ENCODE data around the gene CEBPE.

The CEBPE gene

GRCh38 chr14:23118506-23119362, at the start of gene CEBPE:
Gene CEBPE, minus strand, starts transcription at chr14:23119255. Its CDS starts 164 bp downstream, at chr14:23119091.
- DNase-seq (ENCODE audit: low spot score), result no peak

- DNase-seq (ENCODE audit: low spot score), result no peak
Measured at GRCh38 chr14:23168246-23168645, 49.2 kb upstream of the CEBPE start.

GRCh38 chr14:23167116-23167847, 48.2 kb upstream of the CEBPE start:
- no peak for DNase-seq (ENCODE audit: low spot score)

GRCh38 chr14:23164949-23165348, 45.9 kb upstream of the CEBPE start:
- no peak for DNase-seq (ENCODE audit: low spot score)

- no peak for DNase-seq (ENCODE audit: low spot score)
Measured at GRCh38 chr14:23164250-23164649, 45.2 kb upstream of the CEBPE start.

- no peak for DNase-seq (ENCODE audit: low spot score)
Measured at GRCh38 chr14:23163830-23164229, 44.8 kb upstream of the CEBPE start.

- peak; percentile 42 for DNase-seq (ENCODE audit: low spot score)
Measured at GRCh38 chr14:23162800-23163199, 43.7 kb upstream of the CEBPE start.

- DNase-seq (ENCODE audit: low spot score), result no peak
Measured at GRCh38 chr14:23162005-23162404, 43.0 kb upstream of the CEBPE start.

- DNase-seq (ENCODE audit: low spot score), result peak; percentile 47
Measured at GRCh38 chr14:23160924-23161522, 42.0 kb upstream of the CEBPE start.

GRCh38 chr14:23159532-23159931, 40.5 kb upstream of the CEBPE start:
- DNase-seq (ENCODE audit: low spot score), result no peak

GRCh38 chr14:23158779-23159178, 39.7 kb upstream of the CEBPE start:
- DNase-seq (ENCODE audit: low spot score), result no peak

GRCh38 chr14:23154964-23155587, 36.0 kb upstream of the CEBPE start:
- peak; percentile 70 for DNase-seq (ENCODE audit: low spot score)

- peak; percentile 76 for DNase-seq (ENCODE audit: low spot score)
Measured at GRCh38 chr14:23153851-23154796, 35.1 kb upstream of the CEBPE start.

- no peak for DNase-seq (ENCODE audit: low spot score)
Measured at GRCh38 chr14:23151342-23151741, 32.3 kb upstream of the CEBPE start.

- no peak for DNase-seq (ENCODE audit: low spot score)
Measured at GRCh38 chr14:23149745-23150144, 30.7 kb upstream of the CEBPE start.

- no peak for DNase-seq (ENCODE audit: low spot score)
Measured at GRCh38 chr14:23148591-23149249, 29.7 kb upstream of the CEBPE start.

- DNase-seq (ENCODE audit: low spot score), result no peak
Measured at GRCh38 chr14:23147676-23148075, 28.6 kb upstream of the CEBPE start.

- DNase-seq (ENCODE audit: low spot score), result no peak
Measured at GRCh38 chr14:23146980-23147379, 27.9 kb upstream of the CEBPE start.

- no peak for DNase-seq (ENCODE audit: low spot score)
Measured at GRCh38 chr14:23146351-23146910, 27.4 kb upstream of the CEBPE start.

- no peak for DNase-seq (ENCODE audit: low spot score)
Measured at GRCh38 chr14:23145794-23146350, 26.8 kb upstream of the CEBPE start.

Measured in Ammon's horn (tissue), 1 donor.